Skeletal muscle tissue (tissue), 4 donors: Measurements from ENCODE around the gene GRAMD1C. TPM values are rescaled to one million over a fixed set of nuclear protein-coding genes. Genes with fewer than 3 reads are reported as not detected.

ENCODE experiments used
- H3K27ac ChIP-seq: one replicate; pipeline ENCODE4 v1.7.0; 2013; ENCODE audit warnings: mild to moderate bottlenecking, low read depth, low read length, inconsistent platforms
- H3K27me3 ChIP-seq, 3 donors: one replicate each; pipeline ENCODE4 v1.7.0; 2013; ENCODE audit warnings: low read length in 3 of 3; ENCODE audit not compliant: control insufficient read depth in 3 of 3, insufficient read depth in 3 of 3
- H3K36me3 ChIP-seq, 3 donors: one replicate each; pipeline ENCODE4 v1.7.0; 2013; ENCODE audit warnings: low read length in 3 of 3; ENCODE audit not compliant: control insufficient read depth in 3 of 3, insufficient read depth in 3 of 3
- H3K4me1 ChIP-seq, 3 donors: one replicate each; pipeline ENCODE4 v1.7.0; 2013; ENCODE audit warnings: low read length in 3 of 3, mild to moderate bottlenecking in 3 of 3; ENCODE audit not compliant: control insufficient read depth in 3 of 3, insufficient read depth in 3 of 3
- H3K4me3 ChIP-seq, 3 donors: one replicate each; pipeline ENCODE4 v1.7.0; 2013; ENCODE audit warnings: low read length in 3 of 3
- H3K9ac ChIP-seq, 3 donors: one replicate each; pipeline ENCODE4 v1.7.0; 2013; ENCODE audit warnings: low read length in 3 of 3, mild to moderate bottlenecking in 3 of 3, moderate library complexity in 2 of 3, low read depth in 1 of 3
- H3K9me3 ChIP-seq, 3 donors: one replicate each; pipeline ENCODE4 v1.7.0; 2013; ENCODE audit warnings: low read length in 3 of 3; ENCODE audit not compliant: control insufficient read depth in 3 of 3
- total RNA-seq: library from RNA; depleted of rRNA; stranded (reverse); fragments of >200 nt; gene quantifications from one replicate; pipeline ENCODE4 v1.2.3, GENCODE V29; 2014
- donor health status: Osteomylitis.

The GRAMD1C gene
- total RNA-seq, 1 donor from 2014 or later: 1.6 TPM

DNA sequence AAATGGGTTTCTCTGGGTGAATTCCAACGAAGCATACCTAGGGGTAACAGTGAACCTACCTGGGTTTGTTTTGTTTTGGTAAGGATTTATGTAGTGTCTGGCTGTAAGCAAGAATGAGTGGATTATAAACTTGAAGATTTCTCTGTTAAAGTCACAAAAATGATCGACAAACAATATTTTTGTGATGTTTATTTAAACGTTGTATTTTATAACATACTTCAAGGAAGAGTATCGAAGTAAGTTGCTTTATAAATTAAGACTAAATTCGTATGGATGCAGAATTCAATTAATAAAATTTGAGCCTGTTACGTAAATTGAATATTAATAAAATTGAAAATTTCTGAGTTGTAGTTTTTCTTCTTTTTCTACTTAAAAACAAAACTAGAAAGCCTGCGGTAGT lies 108.2 kb downstream of the GRAMD1C start:
- Histone ChIP-seq H3K27me3 (no peaks in the 10 kb centered on the region), H3K36me3 (no peaks in the 10 kb centered on the region), H3K4me1 (peaks cover 5 to 10% (median 7%) of the 10 kb centered on the region in 3 donors), H3K9ac (peak overlapping the region in 1 of 3 donors; percentile 64), H3K4me3 (peak overlapping the region in 2 of 3 donors; percentile 81 to 83), H3K27ac (no peak overlapping the region), H3K9me3 (no peaks in the 10 kb centered on the region)

GRCh38 chr3:113947372-113948014 lies 108.9 kb downstream of the GRAMD1C start, which contains the start of gene ZDHHC23:
Gene ZDHHC23 (plus strand): TSS chr3:113948013. CDS start chr3:113948803, 790 bp downstream.
- no peak within 1 kb of the TSS for H3K27ac ChIP-seq
- no peaks in the 10 kb centered on the region for H3K36me3 ChIP-seq
- H3K9me3 ChIP-seq: no peaks in the 10 kb centered on the region
- no peaks in the 10 kb centered on the region for H3K27me3 ChIP-seq
- H3K9ac ChIP-seq: peak within 1 kb of the TSS; percentile 10 to 65 (median 64)
- H3K4me1 ChIP-seq: peaks cover 5 to 10% (median 7%) of the 10 kb centered on the region in 3 donors
- H3K4me3 ChIP-seq: peak within 1 kb of the TSS; percentile 81 to 83 (median 82)

GRCh38 chr3:113948015-113948917 lies 109.7 kb downstream of the GRAMD1C start:
- H3K4me1 ChIP-seq: peaks cover 5 to 10% (median 7%) of the 10 kb centered on the region in 3 donors
- peak overlapping the region in 2 of 3 donors; percentile 10 to 56 for H3K9ac ChIP-seq
- no peaks in the 10 kb centered on the region for H3K9me3 ChIP-seq
- no peak overlapping the region for H3K27ac ChIP-seq
- H3K36me3 ChIP-seq: no peaks in the 10 kb centered on the region
- peak overlapping the region; percentile 68 to 82 (median 81) for H3K4me3 ChIP-seq
- no peaks in the 10 kb centered on the region for H3K27me3 ChIP-seq

- Histone ChIP-seq H3K27me3 (no peaks in the 10 kb centered on the region), H3K9ac (no peak overlapping the region), H3K9me3 (no peaks in the 10 kb centered on the region), H3K36me3 (peaks cover 0 to 3% (median 0%) of the 10 kb centered on the region in 3 donors), H3K4me3 (no peak overlapping the region), H3K27ac (no peak overlapping the region), H3K4me1 (peaks cover 5 to 12% (median 10%) of the 10 kb centered on the region in 3 donors)
Measured at GRCh38 chr3:113952921-113953320, 114.3 kb downstream of the GRAMD1C start.

GRCh38 chr3:113953677-113954076 lies 115.1 kb downstream of the GRAMD1C start:
- Histone ChIP-seq H3K27me3 (no peaks in the 10 kb centered on the region), H3K36me3 (peaks cover 0 to 3% (median 2%) of the 10 kb centered on the region in 3 donors), H3K9ac (no peak overlapping the region), H3K4me1 (peaks cover 2 to 9% (median 2%) of the 10 kb centered on the region in 3 donors), H3K9me3 (no peaks in the 10 kb centered on the region), H3K27ac (no peak overlapping the region), H3K4me3 (no peak overlapping the region)

GRCh38 chr3:113954091-113954685 lies 115.6 kb downstream of the GRAMD1C start:
- no peaks in the 10 kb centered on the region for H3K9me3 ChIP-seq
- H3K27ac ChIP-seq: no peak overlapping the region
- H3K4me3 ChIP-seq: no peak overlapping the region
- peaks cover 0 to 3% (median 2%) of the 10 kb centered on the region in 3 donors for H3K36me3 ChIP-seq
- no peaks in the 10 kb centered on the region for H3K27me3 ChIP-seq
- H3K9ac ChIP-seq: no peak overlapping the region
- peaks cover 0 to 6% (median 0%) of the 10 kb centered on the region in 3 donors for H3K4me1 ChIP-seq

DNA sequence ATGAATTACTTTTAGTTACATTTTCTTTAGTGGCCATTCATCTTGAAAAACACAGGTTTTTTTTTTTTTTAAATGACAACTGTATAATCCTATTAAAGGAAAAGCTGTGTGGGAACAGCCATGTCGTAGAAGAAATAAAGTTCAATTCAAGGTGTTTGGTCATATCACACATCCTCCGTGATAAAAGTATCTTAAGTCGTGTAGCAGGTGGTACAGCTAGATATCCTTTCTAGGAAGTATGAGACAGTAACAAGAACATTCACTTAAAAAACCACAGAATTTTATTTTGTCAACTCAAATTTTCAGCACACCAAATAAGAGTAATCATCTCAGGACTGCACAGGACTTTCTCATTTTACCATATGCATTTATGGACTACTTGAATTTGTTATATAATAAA lies 125.3 kb downstream of the GRAMD1C start:
- H3K4me3 ChIP-seq: no peak overlapping the region
- H3K4me1 ChIP-seq: peaks cover 0 to 2% (median under 1%) of the 10 kb centered on the region in 3 donors
- H3K9ac ChIP-seq: no peak overlapping the region
- H3K36me3 ChIP-seq: peaks cover 0 to 3% (median 0%) of the 10 kb centered on the region in 3 donors
- H3K27ac ChIP-seq: no peak overlapping the region
- H3K27me3 ChIP-seq: no peaks in the 10 kb centered on the region
- H3K9me3 ChIP-seq: no peaks in the 10 kb centered on the region

- Histone ChIP-seq H3K27ac (no peak overlapping the region), H3K4me3 (no peak overlapping the region), H3K4me1 (peaks cover 0 to 6% (median 3%) of the 10 kb centered on the region in 3 donors), H3K36me3 (peaks cover 0 to 3% (median 0%) of the 10 kb centered on the region in 3 donors), H3K9me3 (no peaks in the 10 kb centered on the region), H3K9ac (no peak overlapping the region), H3K27me3 (no peaks in the 10 kb centered on the region)
Measured at GRCh38 chr3:113966172-113966571, 127.6 kb downstream of the GRAMD1C start.

GRCh38 chr3:113968986-113969385 lies 130.4 kb downstream of the GRAMD1C start:
- H3K4me3 ChIP-seq: no peak overlapping the region
- H3K27ac ChIP-seq: no peak overlapping the region
- peaks cover 0 to 3% (median 0%) of the 10 kb centered on the region in 3 donors for H3K36me3 ChIP-seq
- H3K9me3 ChIP-seq: peaks cover 0 to 2% (median 0%) of the 10 kb centered on the region in 3 donors
- no peaks in the 10 kb centered on the region for H3K27me3 ChIP-seq
- no peak overlapping the region for H3K9ac ChIP-seq
- H3K4me1 ChIP-seq: peaks cover 0 to 6% (median 3%) of the 10 kb centered on the region in 3 donors
